Prostate gland (tissue), 2 donors: ENCODE data around the gene EEFSEC.

Experiments used
- CTCF ChIP-seq, 4 experiments: fragments of 200-600 bp in 2 of 4; fragments of 450-650 bp in 2 of 4; sonication (generic) in 2 of 4; IDR thresholded peaks; 1 replicate in 3 of 4; 2 replicates in 1 of 4; pipeline ENCODE4 v1.5.1; 2016 to 2019; ENCODE audit warnings: antibody characterized with exemption in 4 of 4, mild to moderate bottlenecking in 2 of 4, moderate library complexity in 2 of 4
- POLR2A ChIP-seq: fragments of 450-650 bp; IDR thresholded peaks from one replicate; pipeline ENCODE4 v1.6.1; 2016; ENCODE audit warnings: antibody characterized with exemption, mild to moderate bottlenecking
- POLR2AphosphoS5 ChIP-seq: sonication (generic); formaldehyde crosslinking; IDR thresholded peaks from one replicate; pipeline ENCODE4 v1.6.1; 2017; ENCODE audit warnings: antibody characterized with exemption

GRCh38 chr3:128405554-128406277 lies 252.4 kb downstream of the EEFSEC start:
- TF ChIP-seq POLR2AphosphoS5 (no peak), POLR2A (no peak), CTCF (IDR thresholded peaks at IDR 0.05) (no peak)
